Measurements from ENCODE around the gene ACAP1.

Gene ACAP1

DNA sequence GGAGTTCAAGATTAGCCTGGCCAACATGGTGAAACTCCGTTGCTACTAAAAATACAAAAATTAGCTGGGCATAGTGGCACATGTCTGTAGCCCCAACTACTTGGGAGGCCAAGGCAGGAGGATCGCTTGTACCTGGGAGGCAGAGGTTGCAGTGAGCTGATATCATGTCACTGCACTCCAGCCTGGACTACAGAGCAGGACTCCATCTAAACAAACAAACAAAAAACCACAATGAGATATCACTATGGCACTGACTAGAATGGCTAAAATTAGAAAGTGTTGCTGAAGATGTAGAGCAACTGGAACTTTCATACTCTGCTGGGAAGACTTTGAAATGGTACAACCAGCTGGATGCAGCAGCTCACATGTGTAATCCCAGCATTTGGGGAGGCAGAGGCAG lies 38.0 kb downstream of the ACAP1 start:
- no peaks in the 10 kb centered on the region for H3K27me3 ChIP-seq (replicated peaks; ENCODE audit: control insufficient read depth, insufficient read depth, low read length)
- DNase-seq (ENCODE audit: extremely low read depth, insufficient read length), result no peak
- TF ChIP-seq, protein P1, sequence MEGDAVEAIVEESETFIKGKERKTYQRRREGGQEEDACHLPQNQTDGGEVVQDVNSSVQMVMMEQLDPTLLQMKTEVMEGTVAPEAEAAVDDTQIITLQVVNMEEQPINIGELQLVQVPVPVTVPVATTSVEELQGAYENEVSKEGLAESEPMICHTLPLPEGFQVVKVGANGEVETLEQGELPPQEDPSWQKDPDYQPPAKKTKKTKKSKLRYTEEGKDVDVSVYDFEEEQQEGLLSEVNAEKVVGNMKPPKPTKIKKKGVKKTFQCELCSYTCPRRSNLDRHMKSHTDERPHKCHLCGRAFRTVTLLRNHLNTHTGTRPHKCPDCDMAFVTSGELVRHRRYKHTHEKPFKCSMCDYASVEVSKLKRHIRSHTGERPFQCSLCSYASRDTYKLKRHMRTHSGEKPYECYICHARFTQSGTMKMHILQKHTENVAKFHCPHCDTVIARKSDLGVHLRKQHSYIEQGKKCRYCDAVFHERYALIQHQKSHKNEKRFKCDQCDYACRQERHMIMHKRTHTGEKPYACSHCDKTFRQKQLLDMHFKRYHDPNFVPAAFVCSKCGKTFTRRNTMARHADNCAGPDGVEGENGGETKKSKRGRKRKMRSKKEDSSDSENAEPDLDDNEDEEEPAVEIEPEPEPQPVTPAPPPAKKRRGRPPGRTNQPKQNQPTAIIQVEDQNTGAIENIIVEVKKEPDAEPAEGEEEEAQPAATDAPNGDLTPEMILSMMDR (IDR thresholded peaks at IDR 0.05; ENCODE audit: insufficient read depth, low read length, poor library complexity, severe bottlenecking), result no peak
- H3K4me3 ChIP-seq (replicated peaks; ENCODE audit: low read depth, low read length), result no peak overlapping the region
- H3K36me3 ChIP-seq (ENCODE audit: control insufficient read depth, insufficient read depth, low read length), result no peaks in the 10 kb centered on the region

DNA sequence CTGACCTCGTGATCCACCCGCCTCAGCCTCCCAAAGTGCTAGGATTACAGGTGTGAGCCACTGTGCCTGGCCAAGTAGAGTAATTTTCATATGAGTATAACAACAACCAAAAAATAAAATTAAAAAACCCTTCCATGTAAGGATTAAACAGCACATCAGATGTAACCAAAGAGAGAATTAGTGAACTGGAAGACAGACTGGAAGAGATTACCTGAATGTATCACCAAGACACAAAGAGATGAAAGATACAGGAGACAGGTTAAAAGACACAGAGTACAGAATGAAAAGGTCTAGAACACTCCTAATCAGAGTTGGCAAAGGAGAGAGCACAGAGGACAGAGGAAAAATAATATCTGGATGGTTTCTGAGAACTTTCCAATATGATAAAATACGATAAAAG lies 42.8 kb downstream of the ACAP1 start:
- TF ChIP-seq, protein P1 (IDR thresholded peaks at IDR 0.05; ENCODE audit: insufficient read depth, low read length, poor library complexity, severe bottlenecking), result no peak
- Histone ChIP-seq H3K36me3 (ENCODE audit: control insufficient read depth, insufficient read depth, low read length) (no peaks in the 10 kb centered on the region), H3K4me3 (replicated peaks; ENCODE audit: low read depth, low read length) (no peak overlapping the region), H3K27me3 (replicated peaks; ENCODE audit: control insufficient read depth, insufficient read depth, low read length) (no peaks in the 10 kb centered on the region; the same call in 1 of the 2 replicates)
- no peak for DNase-seq (ENCODE audit: extremely low read depth, insufficient read length)

DNA sequence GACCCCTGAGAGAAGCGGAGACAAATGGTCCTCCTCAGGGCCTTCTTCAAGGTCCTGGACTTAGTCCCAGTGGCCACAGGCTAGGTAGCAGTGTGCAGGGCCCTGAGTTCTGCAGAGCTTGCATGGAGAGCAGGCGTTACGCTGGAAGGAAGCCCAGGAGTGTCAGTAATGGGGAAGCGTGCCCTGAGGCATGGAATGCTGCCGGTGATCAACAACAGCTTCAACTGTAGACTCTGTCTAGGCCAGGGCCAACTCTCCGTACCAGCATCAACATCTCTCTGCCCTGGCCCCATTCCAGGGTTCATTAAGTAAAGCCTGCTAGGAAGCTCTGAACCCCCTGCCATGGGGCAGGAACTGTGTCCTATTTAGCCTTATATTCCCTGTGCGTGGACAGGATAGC lies 44.0 kb downstream of the ACAP1 start:
- Histone ChIP-seq H3K36me3 (ENCODE audit: control insufficient read depth, insufficient read depth, low read length) (no peaks in the 10 kb centered on the region), H3K4me3 (replicated peaks; ENCODE audit: low read depth, low read length) (no peak overlapping the region), H3K27me3 (replicated peaks; ENCODE audit: control insufficient read depth, insufficient read depth, low read length) (no peaks in the 10 kb centered on the region; the same call in 1 of the 2 replicates)
- no peak for DNase-seq (ENCODE audit: extremely low read depth, insufficient read length)
- TF ChIP-seq, protein P1 (IDR thresholded peaks at IDR 0.05; ENCODE audit: insufficient read depth, low read length, poor library complexity, severe bottlenecking), result no peak

DNA sequence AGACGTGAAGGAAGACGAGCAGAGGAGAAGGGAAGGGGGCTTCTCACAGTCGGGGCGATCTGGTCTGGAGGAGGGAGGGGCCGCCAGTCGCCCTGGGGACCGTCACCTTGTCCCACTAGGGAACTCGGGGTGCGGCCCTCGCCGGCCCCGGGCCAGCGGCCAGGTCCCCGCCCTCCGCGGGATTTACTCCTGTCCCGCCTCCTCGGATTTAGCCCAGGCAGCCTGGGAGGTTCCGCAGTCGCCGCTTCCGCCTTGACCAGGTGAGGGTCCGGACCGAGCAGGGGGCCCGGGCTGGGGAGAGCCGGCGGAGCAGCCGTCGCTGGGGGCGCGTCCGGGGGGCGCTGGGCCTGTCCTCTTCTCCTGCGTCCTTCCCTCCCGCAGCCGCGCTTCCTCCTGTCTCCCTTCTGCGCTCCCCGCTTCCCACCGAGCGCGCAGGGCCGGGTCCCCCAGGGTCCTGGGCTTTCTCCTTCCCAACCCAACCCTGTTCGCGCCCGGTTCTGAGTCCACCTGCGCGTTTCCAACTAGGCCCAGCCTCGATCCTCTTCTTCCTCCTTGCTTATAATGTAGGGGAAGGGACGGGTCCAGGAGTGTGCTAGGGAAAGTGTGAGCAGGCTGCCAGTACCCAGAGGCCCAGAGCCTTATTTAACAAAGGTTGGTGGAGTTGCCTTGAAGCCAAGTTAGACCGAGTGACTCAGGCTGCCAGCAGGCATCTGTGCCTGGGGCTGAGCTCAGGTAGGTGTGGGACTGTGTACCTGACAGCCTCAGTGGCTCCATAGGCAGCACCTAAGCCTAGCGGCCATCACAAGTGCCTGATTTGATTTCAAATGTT lies 44.7 kb downstream of the ACAP1 start, which contains the start of gene TNK1:
Gene TNK1, plus strand, starts transcription at position 235 of the 829 bp plus-strand sequence. CDS start 1,838 bp downstream, outside the sequence.
- TF ChIP-seq, protein P1 (IDR thresholded peaks at IDR 0.05; ENCODE audit: insufficient read depth, low read length, poor library complexity, severe bottlenecking), result no peak
- DNase-seq (ENCODE audit: extremely low read depth, insufficient read length), result no peak
- Histone ChIP-seq H3K27me3 (replicated peaks; ENCODE audit: control insufficient read depth, insufficient read depth, low read length) (no peaks in the 10 kb centered on the region; the same call in 1 of the 2 replicates), H3K4me3 (replicated peaks; ENCODE audit: low read depth, low read length) (no peak within 1 kb of the TSS), H3K36me3 (ENCODE audit: control insufficient read depth, insufficient read depth, low read length) (no peaks in the 10 kb centered on the region)

DNA sequence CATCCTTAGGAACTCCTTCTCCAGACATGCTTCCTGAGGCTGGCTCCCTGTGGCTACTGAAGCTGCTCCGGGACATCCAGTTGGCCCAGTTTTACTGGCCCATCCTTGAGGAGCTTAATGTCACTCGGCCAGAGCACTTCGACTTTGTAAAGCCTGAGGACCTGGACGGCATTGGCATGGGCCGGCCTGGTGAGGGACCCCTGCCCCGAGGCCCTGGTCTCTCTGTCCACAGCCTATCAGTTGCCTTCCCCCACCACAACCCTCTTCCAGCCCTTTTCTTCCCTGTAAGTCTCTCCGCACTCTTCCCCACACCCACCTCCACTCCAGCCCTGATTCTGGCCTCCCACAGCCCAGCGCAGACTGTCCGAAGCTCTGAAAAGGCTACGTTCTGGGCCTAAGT lies 46.6 kb downstream of the ACAP1 start:
- H3K4me3 ChIP-seq (replicated peaks; ENCODE audit: low read depth, low read length), result no peak overlapping the region
- no peak for DNase-seq (ENCODE audit: extremely low read depth, insufficient read length)
- TF ChIP-seq, protein P1 (IDR thresholded peaks at IDR 0.05; ENCODE audit: insufficient read depth, low read length, poor library complexity, severe bottlenecking), result no peak
- no peaks in the 10 kb centered on the region; the same call in 1 of the 2 replicates for H3K27me3 ChIP-seq (replicated peaks; ENCODE audit: control insufficient read depth, insufficient read depth, low read length)
- no peaks in the 10 kb centered on the region; the same call in 1 of the 2 replicates for H3K36me3 ChIP-seq (ENCODE audit: control insufficient read depth, insufficient read depth, low read length)

Measured in GM06990 (cell line).